ENCODE data around the gene AQP9.
"Not testable (repeated sequence)": the region's sequence is repeated elsewhere in the genome, so short reads cannot be mapped to it uniquely, and the experiment has no call there.

Gene AQP9

DNA sequence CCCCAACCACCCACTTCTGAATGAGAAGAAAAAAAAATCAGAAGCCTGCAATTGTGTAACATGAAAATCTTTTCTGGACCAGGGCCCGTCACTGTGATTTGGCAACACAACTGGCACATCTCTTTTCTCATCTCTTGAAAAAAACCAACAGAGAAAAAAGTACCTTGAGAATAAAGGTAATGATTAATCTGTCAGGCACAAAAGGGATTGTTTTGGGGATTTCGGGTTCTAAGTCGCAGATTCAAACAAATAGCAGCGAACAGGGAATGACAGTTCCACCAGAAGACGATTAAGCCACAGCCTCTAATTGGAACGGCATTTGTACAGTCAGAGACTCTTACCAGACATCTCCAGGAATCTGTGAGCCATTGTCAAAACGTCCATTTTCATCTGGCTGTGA lies at the start of gene AQP9:
Gene AQP9 (plus strand): TSS at position 276 of the 400 bp plus-strand sequence. CDS start 185 bp downstream, outside the sequence.
- DNase-seq (ENCODE audit: low spot score): no peak

DNA sequence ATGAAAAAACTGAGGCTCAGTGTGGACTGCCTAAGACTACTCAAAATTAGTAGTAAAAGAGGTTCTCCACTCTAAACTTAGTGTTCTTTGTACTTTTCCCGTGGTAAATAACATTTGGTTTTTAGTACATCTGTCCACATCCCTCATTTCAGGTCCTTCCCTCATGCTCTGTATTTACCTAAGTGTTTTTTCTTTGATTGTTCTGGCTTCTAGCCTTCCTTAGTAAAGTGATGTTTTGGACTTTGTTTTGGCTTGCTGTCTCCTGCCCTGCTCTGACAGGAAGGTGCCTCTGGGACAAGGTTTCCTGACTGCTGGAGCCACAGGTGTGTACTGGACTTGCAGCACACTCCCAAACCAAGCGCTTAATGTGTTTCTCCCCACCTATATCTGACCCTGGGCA lies 42.8 kb upstream of the AQP9 start:
- DNase-seq (ENCODE audit: low spot score): no peak

GRCh38 chr15:58096529-58097084 lies 41.6 kb upstream of the AQP9 start:
- no peak for DNase-seq (ENCODE audit: low spot score)

DNA sequence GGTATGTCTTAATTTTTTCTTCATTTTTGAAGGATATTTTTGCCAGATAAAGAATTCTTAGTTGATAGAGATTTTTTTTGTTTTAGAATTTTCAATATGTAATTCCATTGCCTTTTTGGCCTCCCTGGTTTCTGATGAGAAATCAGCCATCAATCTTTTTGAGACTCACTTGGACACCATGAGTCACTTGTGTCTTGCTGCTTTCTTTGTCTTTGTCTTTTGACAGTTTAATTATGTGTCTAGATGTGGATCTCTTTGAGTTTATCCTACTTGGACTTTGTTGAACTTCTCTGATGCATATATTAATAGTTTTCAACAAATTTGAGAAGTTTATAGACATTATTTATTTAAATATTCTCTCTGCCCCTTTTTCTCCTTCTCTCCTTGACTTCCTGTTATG lies 34.7 kb upstream of the AQP9 start:
- DNase-seq (ENCODE audit: low spot score): no peak

DNA sequence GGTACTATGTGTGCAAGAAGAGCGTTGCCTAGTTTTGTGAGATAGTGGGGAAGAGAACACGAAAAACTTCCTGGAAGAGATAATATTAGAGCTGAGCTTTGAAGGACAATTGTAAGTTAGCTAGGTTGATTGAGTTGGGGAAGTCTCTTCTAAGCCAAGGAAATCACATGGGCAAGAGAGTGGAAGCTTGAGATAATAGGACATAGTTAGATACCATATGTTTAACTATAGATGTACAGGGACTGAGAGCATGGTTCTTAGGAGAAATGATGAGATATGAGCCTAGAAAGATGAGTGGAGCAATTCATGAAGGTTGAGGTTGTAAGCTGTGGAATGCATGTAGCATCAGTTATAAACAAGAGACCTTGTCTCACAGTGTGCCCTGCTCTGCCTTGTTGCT lies 30.1 kb upstream of the AQP9 start:
- DNase-seq (ENCODE audit: low spot score): no peak

DNA sequence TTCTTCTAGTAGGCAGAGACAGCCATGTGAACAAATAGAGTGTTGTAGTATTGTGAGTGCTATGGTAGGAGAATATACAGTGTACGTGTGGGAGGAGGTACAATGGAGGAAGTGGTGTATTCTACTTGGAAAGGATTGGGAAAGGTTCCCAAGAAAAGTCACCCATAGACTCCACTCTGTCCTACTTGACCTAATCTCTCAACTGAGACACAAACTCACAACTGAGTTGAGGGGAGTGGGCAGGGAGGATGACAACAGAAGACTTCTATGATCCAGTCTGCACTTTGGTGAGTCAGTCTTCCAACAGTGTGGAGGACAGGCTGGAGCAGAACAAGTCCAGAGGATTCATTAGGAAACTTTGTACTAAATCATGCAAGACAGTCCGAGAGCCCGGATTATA lies 28.8 kb upstream of the AQP9 start:
- DNase-seq (ENCODE audit: low spot score): no peak

- DNase-seq (ENCODE audit: low spot score): no peak
Observed at GRCh38 chr15:58110999-58111717, 27.0 kb upstream of the AQP9 start.

- no peak for DNase-seq (ENCODE audit: low spot score)
Observed at GRCh38 chr15:58111718-58112104, 26.5 kb upstream of the AQP9 start.

DNA sequence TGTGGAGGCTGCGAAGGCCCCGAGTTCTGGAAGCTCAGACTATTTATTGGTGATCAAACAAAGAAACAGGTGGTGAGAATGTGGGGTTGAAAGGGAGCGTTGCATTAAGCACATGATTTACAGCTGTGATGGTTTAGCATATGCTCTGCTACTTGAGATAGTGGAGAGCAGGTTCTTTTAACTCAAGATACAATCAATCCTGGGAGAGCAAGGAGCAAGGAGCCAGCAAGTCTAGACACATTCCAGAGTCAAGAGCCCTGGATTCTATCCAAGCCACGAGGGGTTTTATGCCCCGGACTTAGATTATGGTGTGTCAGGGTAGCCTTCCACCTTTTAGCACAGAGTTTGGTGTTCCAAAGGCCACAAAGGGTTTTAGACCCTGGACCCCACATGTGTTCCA lies 24.8 kb upstream of the AQP9 start:
- DNase-seq (ENCODE audit: low spot score): not testable (repeated sequence)

DNA sequence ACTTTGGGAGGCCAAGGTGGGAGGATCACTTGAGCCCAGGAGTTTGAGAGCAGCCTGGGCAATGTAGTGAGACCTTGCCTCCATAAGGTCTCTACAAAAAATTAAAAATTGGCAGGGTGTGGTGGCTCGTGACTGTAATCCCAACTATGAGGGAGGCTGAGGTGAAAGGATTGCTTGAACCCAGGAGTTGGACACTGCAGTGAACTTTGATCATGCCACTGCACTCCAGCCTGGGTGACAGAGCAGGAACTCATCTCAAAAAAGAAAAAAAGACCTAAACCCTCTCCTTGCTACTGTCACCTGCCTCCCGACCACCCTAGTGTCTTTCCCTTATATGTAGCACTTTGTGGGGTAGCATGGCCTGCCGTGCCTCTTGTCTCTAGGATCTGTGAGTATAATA lies 23.8 kb upstream of the AQP9 start:
- DNase-seq (ENCODE audit: low spot score): no peak

- no peak for DNase-seq (ENCODE audit: low spot score)
Observed at GRCh38 chr15:58114812-58115211, 23.4 kb upstream of the AQP9 start.

GRCh38 chr15:58115692-58116091 lies 22.5 kb upstream of the AQP9 start:
- DNase-seq (ENCODE audit: low spot score): peak; percentile 27

- DNase-seq (ENCODE audit: low spot score): no peak
Observed at GRCh38 chr15:58117619-58118018, 20.6 kb upstream of the AQP9 start.

DNA sequence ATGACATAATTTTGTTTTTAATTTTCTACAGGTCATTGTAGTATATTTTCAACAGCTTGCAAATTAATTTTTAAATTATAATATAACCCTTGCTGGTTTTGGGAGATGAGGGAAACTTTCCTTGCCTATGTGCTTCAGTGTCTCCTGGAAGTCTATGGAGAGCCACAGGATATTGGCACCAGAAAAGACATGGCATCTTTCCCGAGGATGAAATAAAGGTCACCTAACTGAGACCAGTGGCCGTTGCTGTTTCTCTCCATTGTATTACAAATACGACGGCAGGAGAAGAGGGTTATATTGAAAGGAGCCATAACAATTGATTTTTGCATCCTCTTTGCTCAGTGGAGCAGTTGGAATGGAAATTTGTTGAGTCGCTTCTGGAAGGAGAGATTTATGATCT lies 19.9 kb upstream of the AQP9 start:
- no peak for DNase-seq (ENCODE audit: low spot score)

GRCh38 chr15:58119016-58119415 lies 19.2 kb upstream of the AQP9 start:
- DNase-seq (ENCODE audit: low spot score): no peak

DNA sequence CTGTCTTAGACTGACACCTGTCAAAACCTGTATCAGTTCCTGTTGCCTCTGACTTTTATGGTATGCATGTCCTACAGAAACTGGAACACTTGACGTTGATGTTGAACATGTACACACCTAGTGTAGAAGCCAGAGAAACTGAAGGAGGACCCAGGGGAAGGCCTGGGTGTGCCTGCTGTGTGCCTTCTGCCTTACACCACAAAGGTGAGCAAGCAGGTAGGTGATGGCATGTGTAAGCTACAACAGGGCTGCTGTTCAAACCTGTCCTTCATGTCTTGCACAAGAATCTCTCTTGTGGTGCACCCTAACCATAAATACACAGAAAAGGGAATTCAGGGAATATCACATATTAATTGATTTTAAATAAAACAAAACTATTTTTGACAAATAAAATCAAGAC lies 13.6 kb upstream of the AQP9 start:
- DNase-seq (ENCODE audit: low spot score): no peak

DNA sequence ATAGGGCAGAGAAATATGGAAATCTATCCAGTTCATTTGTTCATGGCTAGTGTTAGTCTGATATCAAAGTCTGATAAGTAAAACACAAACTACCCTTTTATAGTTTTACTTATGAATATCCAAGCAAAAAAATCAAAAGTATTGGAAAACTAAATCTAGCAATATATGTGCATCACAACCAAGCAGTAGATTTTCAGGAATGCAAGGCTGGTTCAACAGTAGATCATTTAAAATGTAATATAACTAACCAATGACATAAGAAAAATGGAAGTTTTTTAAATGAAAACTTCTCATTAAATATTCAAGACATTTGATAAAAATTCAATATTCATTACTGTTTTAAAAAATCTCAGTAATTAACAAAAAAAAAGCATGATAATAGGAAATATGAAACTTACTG lies 12.8 kb upstream of the AQP9 start:
- DNase-seq (ENCODE audit: low spot score): no peak

GRCh38 chr15:58134886-58135285 lies 3.3 kb upstream of the AQP9 start:
- no peak for DNase-seq (ENCODE audit: low spot score)

DNA sequence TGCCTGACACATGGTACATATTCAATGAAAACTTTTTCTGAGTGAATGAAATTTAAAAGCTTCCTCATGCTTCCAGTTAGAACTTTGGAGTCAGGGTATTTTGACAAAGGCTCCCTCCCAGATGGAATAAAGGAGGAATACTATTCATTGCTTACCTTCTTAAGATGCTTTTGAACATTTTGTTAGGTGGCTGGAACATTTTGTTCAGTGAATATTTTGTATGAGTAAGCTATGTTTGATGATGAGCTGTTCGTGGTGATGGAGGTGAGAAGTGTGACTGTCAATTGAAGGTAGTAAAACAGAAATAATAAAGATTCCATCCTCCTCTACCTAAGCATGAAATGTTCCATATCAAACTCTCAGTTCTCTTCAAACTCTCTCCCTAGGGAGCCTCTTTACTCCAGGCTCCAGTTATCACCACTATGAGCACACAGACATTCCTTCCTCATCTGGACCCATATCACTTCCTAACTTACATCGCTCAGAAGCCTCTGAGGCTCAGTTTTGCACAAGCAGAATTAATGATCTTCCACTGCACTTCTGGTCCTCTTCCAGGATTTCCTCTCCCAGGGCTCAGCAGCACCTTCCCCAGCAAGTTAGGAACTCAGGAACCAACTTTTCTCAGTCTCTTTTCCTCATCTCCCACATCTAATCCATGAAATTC lies 2.5 kb upstream of the AQP9 start:
- no peak for DNase-seq (ENCODE audit: low spot score)

DNA sequence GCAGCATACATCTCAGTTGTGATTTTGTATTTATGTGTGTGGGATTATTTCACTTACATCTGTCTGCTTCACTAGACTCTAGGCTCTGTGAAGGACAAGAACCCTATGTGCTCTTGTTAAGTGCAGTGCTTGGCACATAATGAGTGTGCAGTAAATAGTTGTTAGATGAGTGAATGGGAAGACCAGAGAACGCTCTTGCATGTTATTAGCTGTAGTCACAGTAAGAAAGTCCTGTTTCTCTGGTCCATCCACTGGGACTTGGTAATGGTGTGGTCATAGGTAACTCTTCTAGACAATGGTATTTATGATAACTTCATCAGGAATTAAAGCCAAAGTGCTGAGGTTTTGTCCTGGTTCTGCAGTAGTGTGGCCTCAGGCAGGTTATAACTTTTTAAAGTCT lies 1.4 kb upstream of the AQP9 start:
- DNase-seq (ENCODE audit: low spot score): no peak

GRCh38 chr15:58137686-58138085 lies 495 bp upstream of the AQP9 start:
- DNase-seq (ENCODE audit: low spot score): no peak

GRCh38 chr15:58139276-58139988 lies 1.3 kb downstream of the AQP9 start:
- peak; percentile 63 for DNase-seq (ENCODE audit: low spot score)

GRCh38 chr15:58139989-58140522 lies 1.9 kb downstream of the AQP9 start:
- peak; percentile 6 for DNase-seq (ENCODE audit: low spot score)
